Neural progenitor cell (in vitro differentiated cells): ENCODE measurements around the gene RAVER2. TPM values are rescaled to one million over a fixed set of nuclear protein-coding genes. Genes with fewer than 3 reads are reported as not detected.

Experiments
- DNase-seq: peaks from one replicate; pipeline ENCODE4 v3.0.0-alpha.2; 2016; ENCODE audit warnings: low spot score
- H2AFZ ChIP-seq: fragments of 200-600 bp; sonication (generic); replicated peaks from 2 replicates; pipeline ENCODE4 v1.6.1; 2016; ENCODE audit warnings: antibody characterized with exemption
- H3F3A ChIP-seq: fragments of 200-600 bp; sonication (generic); 2 replicates; pipeline ENCODE4 v1.6.1; 2016; ENCODE audit warnings: antibody characterized with exemption, low read depth
- H3K27ac ChIP-seq: fragments of 200-600 bp; sonication (generic); 2 replicates; pipeline ENCODE4 v1.5.1; 2016; ENCODE audit warnings: mild to moderate bottlenecking
- H3K27me3 ChIP-seq: fragments of 200-600 bp; sonication (generic); 2 replicates; pipeline ENCODE4 v1.6.1; 2016; ENCODE audit warnings: mild to moderate bottlenecking, moderate library complexity
- H3K36me3 ChIP-seq: fragments of 200-600 bp; sonication (generic); 2 replicates; pipeline ENCODE4 v1.5.1; 2016
- H3K4me1 ChIP-seq: fragments of 200-600 bp; sonication (generic); 2 replicates; pipeline ENCODE4 v1.6.1; 2016; ENCODE audit warnings: mixed run types
- H3K4me2 ChIP-seq: fragments of 200-600 bp; sonication (generic); 2 replicates; pipeline ENCODE4 v1.6.1; 2016
- H3K4me3 ChIP-seq: fragments of 200-600 bp; sonication (generic); 2 replicates; pipeline ENCODE4 v1.5.1; 2016
- H3K79me2 ChIP-seq: fragments of 200-600 bp; sonication (generic); 2 replicates; pipeline ENCODE4 v1.6.1; 2016; ENCODE audit warnings: low read depth
- H3K9ac ChIP-seq: fragments of 200-600 bp; sonication (generic); 2 replicates; pipeline ENCODE4 v1.6.1; 2016
- H3K9me3 ChIP-seq: fragments of 200-600 bp; sonication (generic); 2 replicates; pipeline ENCODE4 v1.5.1; 2016; ENCODE audit warnings: low read depth
- H4K20me1 ChIP-seq: fragments of 200-600 bp; sonication (generic); 2 replicates; pipeline ENCODE4 v1.6.1; 2016; ENCODE audit warnings: low read depth
- H3K27ac Mint-ChIP-seq: 3 replicates; pipeline ENCODE4 v1.8.0; 2021; ENCODE audit warnings: mixed read lengths
- H3K27me3 Mint-ChIP-seq: 2 replicates; pipeline ENCODE4 v1.8.0; 2022; ENCODE audit warnings: low read depth, mild to moderate bottlenecking, inconsistent platforms, moderate library complexity, mixed read lengths; ENCODE audit not compliant: insufficient read depth
- H3K36me3 Mint-ChIP-seq: 3 replicates; pipeline ENCODE4 v1.8.0; 2021; ENCODE audit warnings: mixed read lengths
- H3K4me1 Mint-ChIP-seq: 3 replicates; pipeline ENCODE4 v1.8.0; 2021; ENCODE audit warnings: mixed read lengths
- H3K4me3 Mint-ChIP-seq: 3 replicates; pipeline ENCODE4 v1.8.0; 2021; ENCODE audit warnings: mild to moderate bottlenecking, moderate library complexity, mixed read lengths
- H3K9me3 Mint-ChIP-seq: 3 replicates; pipeline ENCODE4 v1.8.0; 2020; ENCODE audit warnings: mixed read lengths
- EZH2 ChIP-seq: fragments of 200-600 bp; sonication (generic); IDR thresholded peaks from 2 replicates; pipeline ENCODE4 v1.6.1; 2017; ENCODE audit warnings: antibody characterized with exemption, mild to moderate bottlenecking, moderate library complexity
- EZH2phosphoT487 ChIP-seq: fragments of 200-600 bp; sonication (generic); IDR thresholded peaks from 2 replicates; pipeline ENCODE4 v1.6.1; 2017; ENCODE audit warnings: antibody characterized with exemption
- total RNA-seq: library from RNA; depleted of rRNA; stranded (reverse); fragments of >200 nt; gene quantifications from 2 replicates; pipeline ENCODE4 v1.2.3, GENCODE V29; 2015; ENCODE audit warnings: low replicate concordance
- TF ChIP-seq, protein P1 (sequence below): fragments of 200-600 bp; sonication (generic); IDR thresholded peaks from 2 replicates; pipeline ENCODE4 v1.5.1; 2017; ENCODE audit warnings: antibody characterized with exemption, mild to moderate bottlenecking

RAVER2 gene
- total RNA-seq, 1 donor from 2014 or later, result 37.2 TPM

DNA sequence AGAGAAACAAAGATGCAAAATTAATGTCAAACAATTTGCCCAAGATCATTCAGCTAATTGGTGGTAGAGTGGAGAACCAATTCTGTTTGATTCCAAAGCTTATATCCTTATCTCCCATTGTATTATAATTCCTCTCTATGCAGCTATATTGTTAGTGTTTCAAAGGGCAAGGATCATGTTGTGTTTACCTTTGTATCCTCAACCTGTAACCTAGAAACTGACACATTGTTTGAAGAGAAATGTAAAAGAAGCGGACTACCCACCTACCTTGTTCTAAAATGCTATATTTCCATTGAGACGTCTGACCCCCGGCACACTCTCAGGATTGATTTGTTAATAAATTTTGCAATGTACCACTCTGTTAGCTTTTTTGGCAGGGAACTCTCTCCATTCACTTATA, 9.3 kb downstream of the RAVER2 start:
- no peak for TF ChIP-seq EZH2
- TF ChIP-seq, protein P1, sequence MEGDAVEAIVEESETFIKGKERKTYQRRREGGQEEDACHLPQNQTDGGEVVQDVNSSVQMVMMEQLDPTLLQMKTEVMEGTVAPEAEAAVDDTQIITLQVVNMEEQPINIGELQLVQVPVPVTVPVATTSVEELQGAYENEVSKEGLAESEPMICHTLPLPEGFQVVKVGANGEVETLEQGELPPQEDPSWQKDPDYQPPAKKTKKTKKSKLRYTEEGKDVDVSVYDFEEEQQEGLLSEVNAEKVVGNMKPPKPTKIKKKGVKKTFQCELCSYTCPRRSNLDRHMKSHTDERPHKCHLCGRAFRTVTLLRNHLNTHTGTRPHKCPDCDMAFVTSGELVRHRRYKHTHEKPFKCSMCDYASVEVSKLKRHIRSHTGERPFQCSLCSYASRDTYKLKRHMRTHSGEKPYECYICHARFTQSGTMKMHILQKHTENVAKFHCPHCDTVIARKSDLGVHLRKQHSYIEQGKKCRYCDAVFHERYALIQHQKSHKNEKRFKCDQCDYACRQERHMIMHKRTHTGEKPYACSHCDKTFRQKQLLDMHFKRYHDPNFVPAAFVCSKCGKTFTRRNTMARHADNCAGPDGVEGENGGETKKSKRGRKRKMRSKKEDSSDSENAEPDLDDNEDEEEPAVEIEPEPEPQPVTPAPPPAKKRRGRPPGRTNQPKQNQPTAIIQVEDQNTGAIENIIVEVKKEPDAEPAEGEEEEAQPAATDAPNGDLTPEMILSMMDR, result no peak
- no peak for TF ChIP-seq EZH2phosphoT487
- H3K9ac ChIP-seq, result no peak overlapping the region
- H3K27ac ChIP-seq, result no peak overlapping the region
- H3K27me3 ChIP-seq, result no peaks in the 10 kb centered on the region
- H3K4me2 ChIP-seq, result no peak overlapping the region
- H3K27me3 Mint-ChIP-seq, result no peaks in the 10 kb centered on the region
- H3K9me3 Mint-ChIP-seq, result peaks cover 5% of the 10 kb centered on the region
- H3F3A ChIP-seq, result no peaks in the 10 kb centered on the region
- H3K27ac Mint-ChIP-seq, result no peak overlapping the region
- H3K4me1 ChIP-seq, result peaks cover 5% of the 10 kb centered on the region
- H3K4me3 ChIP-seq, result no peak overlapping the region
- no peaks in the 10 kb centered on the region for H4K20me1 ChIP-seq
- H3K36me3 ChIP-seq, result no peaks in the 10 kb centered on the region
- peaks cover 62% of the 10 kb centered on the region for H3K79me2 ChIP-seq
- H3K4me3 Mint-ChIP-seq, result no peak overlapping the region
- H3K4me1 Mint-ChIP-seq, result peaks cover 6% of the 10 kb centered on the region
- peaks cover 13% of the 10 kb centered on the region for H3K36me3 Mint-ChIP-seq
- DNase-seq, result no peak
- no peak overlapping the region for H2AFZ ChIP-seq
- no peaks in the 10 kb centered on the region for H3K9me3 ChIP-seq

DNA sequence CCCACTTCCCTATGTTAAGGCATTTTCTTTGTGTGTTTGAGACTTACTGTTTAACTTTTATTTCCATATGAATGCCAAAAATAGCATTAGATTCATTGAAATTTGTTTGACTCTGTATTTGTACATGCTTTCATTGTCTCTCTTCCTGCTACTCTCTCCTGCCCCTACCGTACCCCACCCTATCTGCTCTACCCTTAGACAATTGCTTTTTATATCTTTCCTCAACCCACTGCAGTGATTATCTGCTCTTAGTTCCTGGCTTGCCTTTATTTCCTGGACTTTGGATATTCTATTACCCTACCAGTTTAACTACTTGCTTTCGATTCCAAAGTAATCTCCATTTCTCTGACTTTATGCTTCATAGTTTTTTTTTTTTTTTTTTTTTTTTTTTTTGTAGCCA, 10.5 kb downstream of the RAVER2 start:
- peaks cover 13% of the 10 kb centered on the region for H3K36me3 Mint-ChIP-seq
- Histone ChIP-seq H3K4me2 (no peak overlapping the region), H3K4me1 (peaks cover 5% of the 10 kb centered on the region), H3K27ac (no peak overlapping the region), H3K27me3 (no peaks in the 10 kb centered on the region), H3K9ac (no peak overlapping the region), H3F3A (no peaks in the 10 kb centered on the region), H3K4me3 (no peak overlapping the region), H2AFZ (no peak overlapping the region), H3K79me2 (peaks cover 52% of the 10 kb centered on the region), H3K36me3 (no peaks in the 10 kb centered on the region), H4K20me1 (no peaks in the 10 kb centered on the region), H3K9me3 (no peaks in the 10 kb centered on the region)
- TF ChIP-seq EZH2phosphoT487 (no peak), EZH2 (no peak)
- TF ChIP-seq, protein P1, result no peak
- peaks cover 5% of the 10 kb centered on the region for H3K9me3 Mint-ChIP-seq
- DNase-seq, result no peak
- no peaks in the 10 kb centered on the region for H3K27me3 Mint-ChIP-seq
- H3K4me1 Mint-ChIP-seq, result peaks cover 3% of the 10 kb centered on the region
- no peak overlapping the region for H3K27ac Mint-ChIP-seq
- no peak overlapping the region for H3K4me3 Mint-ChIP-seq

DNA sequence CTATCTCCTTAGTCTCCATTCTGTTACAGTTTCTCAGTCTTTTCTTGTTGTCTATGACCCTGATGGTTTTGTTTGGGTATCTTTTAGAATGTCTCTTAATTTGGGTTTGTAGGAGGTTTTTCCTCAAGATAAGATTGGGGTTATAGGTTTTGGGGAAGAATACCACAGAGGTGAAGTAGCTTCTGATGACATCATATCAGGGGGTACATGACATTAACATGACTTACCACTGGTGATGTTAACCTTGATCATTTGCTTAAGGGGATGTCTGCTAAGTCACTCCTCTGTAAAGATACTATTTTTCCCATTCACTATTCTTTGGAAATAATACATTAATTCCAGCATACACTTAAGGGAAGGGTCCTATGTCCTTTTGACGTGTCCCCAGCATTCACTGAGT, 11.9 kb downstream of the RAVER2 start:
- no peak overlapping the region for H3K4me2 ChIP-seq
- H3K27ac Mint-ChIP-seq, result no peak overlapping the region
- DNase-seq, result no peak
- H3K79me2 ChIP-seq, result peaks cover 49% of the 10 kb centered on the region
- H3F3A ChIP-seq, result no peaks in the 10 kb centered on the region
- TF ChIP-seq, protein P1, result no peak
- TF ChIP-seq EZH2phosphoT487, result no peak
- TF ChIP-seq EZH2, result no peak
- H3K27ac ChIP-seq, result no peak overlapping the region
- no peaks in the 10 kb centered on the region for H3K9me3 ChIP-seq
- no peaks in the 10 kb centered on the region for H3K27me3 ChIP-seq
- H3K36me3 ChIP-seq, result no peaks in the 10 kb centered on the region
- peaks cover 5% of the 10 kb centered on the region for H3K9me3 Mint-ChIP-seq
- H3K4me1 ChIP-seq, result peaks cover 5% of the 10 kb centered on the region
- no peak overlapping the region for H3K9ac ChIP-seq
- H3K4me3 ChIP-seq, result no peak overlapping the region
- H3K4me3 Mint-ChIP-seq, result no peak overlapping the region
- H2AFZ ChIP-seq, result no peak overlapping the region
- peaks cover 3% of the 10 kb centered on the region for H3K4me1 Mint-ChIP-seq
- no peaks in the 10 kb centered on the region for H3K27me3 Mint-ChIP-seq
- H4K20me1 ChIP-seq, result no peaks in the 10 kb centered on the region
- H3K36me3 Mint-ChIP-seq, result peaks cover 13% of the 10 kb centered on the region
